Hypothalamus (tissue), 51 donors: ENCODE measurements around the gene CEBPG.

Experiments used
- DNase-seq, 51 donors: peaks; one replicate each; lab custom pipeline; 2025; lab: John Stamatoyannopoulos, UW

The CEBPG gene

GRCh38 chr19:33430674-33431277 lies 57.3 kb downstream of the CEBPG start:
- DNase-seq, result peak in 46 of 51 donors; percentile 9 to 87 (median 54)

GRCh38 chr19:33432015-33432414 lies 58.5 kb downstream of the CEBPG start:
- DNase-seq, result no peak
